HEK293 (cell line): ENCODE results near the gene KATNBL1.

Experiments
- ZNF394 ChIP-seq: fragments of 450-650 bp; formaldehyde crosslinking; IDR thresholded peaks from 2 replicates; pipeline ENCODE4 v1.5.1; 2016; ENCODE audit warnings: missing biosample characterization, missing genetic modification characterization, mild to moderate bottlenecking, moderate library complexity, borderline replicate concordance
- ZNF560 ChIP-seq: fragments of 450-650 bp; formaldehyde crosslinking; IDR thresholded peaks from 2 replicates; pipeline ENCODE4 v1.5.1; 2017; ENCODE audit warnings: missing biosample characterization, missing genetic modification characterization, borderline replicate concordance
- ZNF776 ChIP-seq: fragments of 450-650 bp; formaldehyde crosslinking; IDR thresholded peaks from 2 replicates; pipeline ENCODE4 v1.5.0; 2017; ENCODE audit warnings: missing biosample characterization, missing genetic modification characterization, borderline replicate concordance
- ZNF777 ChIP-seq: fragments of 450-650 bp; formaldehyde crosslinking; IDR thresholded peaks from 2 replicates; pipeline ENCODE4 v1.5.1; 2017; ENCODE audit warnings: missing biosample characterization, missing genetic modification characterization, borderline replicate concordance
- ZNF785 ChIP-seq: fragments of 450-650 bp; formaldehyde crosslinking; IDR thresholded peaks from 2 replicates; pipeline ENCODE4 v1.5.1; 2016; ENCODE audit warnings: missing biosample characterization, missing genetic modification characterization
- ZSCAN30 ChIP-seq: fragments of 450-650 bp; IDR thresholded peaks from 2 replicates; pipeline ENCODE4 v1.5.1; 2018; ENCODE audit warnings: missing biosample characterization, mild to moderate bottlenecking, missing genetic modification characterization, moderate library complexity
- TF ChIP-seq, protein P1 (sequence below): fragments of 450-650 bp; formaldehyde crosslinking; IDR thresholded peaks from 2 replicates; pipeline ENCODE4 v1.5.1; 2016; ENCODE audit warnings: missing biosample characterization, missing genetic modification characterization
- TF ChIP-seq, protein P2 (sequence below): fragments of 450-650 bp; formaldehyde crosslinking; optimal IDR thresholded peaks from 2 replicates; pipeline ENCODE3; 2016; ENCODE audit warnings: missing biosample characterization, mild to moderate bottlenecking, missing genetic modification characterization
- TF ChIP-seq, protein P3 (sequence below): fragments of 450-650 bp; formaldehyde crosslinking; IDR thresholded peaks from 2 replicates; pipeline ENCODE4 v1.5.1; 2016; ENCODE audit warnings: missing biosample characterization, missing genetic modification characterization

DNA sequence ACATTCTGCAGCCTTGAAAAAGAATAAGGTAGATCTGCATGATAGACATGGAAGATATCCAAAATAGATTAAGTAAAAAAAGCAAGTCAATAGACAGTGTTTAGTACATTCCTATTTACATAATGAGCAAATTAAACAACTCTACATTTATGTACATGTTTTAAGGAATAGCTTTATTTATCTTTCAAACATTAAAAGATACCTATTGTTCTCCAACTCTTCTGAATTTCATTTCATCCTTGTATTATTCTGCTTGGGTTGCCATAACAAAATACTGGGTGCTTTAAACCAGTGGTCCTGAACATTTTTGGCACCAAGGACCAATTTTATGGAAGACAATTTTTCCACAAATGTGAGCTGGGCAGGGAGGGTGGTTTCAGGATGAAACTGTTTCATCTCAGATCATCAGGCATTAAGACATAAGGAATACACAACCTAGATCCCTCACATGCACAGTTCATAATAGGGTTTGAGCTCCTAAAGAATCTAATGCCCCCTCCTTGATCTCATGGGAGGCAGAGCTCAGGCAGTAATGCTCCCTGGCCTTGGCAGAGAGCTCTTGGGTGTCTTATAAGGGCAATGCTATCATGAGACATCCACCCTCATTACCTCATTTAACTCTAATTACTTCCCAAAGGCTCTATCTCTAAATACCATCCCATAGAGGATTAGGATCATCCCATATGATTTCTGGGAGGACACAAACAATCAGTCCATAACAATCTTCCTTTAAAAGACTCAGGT lies 6.8 kb upstream of the KATNBL1 start:
- TF ChIP-seq ZNF560 (tag by site-specific recombination), result no peak
- TF ChIP-seq ZSCAN30, result no peak
- TF ChIP-seq, protein P1, sequence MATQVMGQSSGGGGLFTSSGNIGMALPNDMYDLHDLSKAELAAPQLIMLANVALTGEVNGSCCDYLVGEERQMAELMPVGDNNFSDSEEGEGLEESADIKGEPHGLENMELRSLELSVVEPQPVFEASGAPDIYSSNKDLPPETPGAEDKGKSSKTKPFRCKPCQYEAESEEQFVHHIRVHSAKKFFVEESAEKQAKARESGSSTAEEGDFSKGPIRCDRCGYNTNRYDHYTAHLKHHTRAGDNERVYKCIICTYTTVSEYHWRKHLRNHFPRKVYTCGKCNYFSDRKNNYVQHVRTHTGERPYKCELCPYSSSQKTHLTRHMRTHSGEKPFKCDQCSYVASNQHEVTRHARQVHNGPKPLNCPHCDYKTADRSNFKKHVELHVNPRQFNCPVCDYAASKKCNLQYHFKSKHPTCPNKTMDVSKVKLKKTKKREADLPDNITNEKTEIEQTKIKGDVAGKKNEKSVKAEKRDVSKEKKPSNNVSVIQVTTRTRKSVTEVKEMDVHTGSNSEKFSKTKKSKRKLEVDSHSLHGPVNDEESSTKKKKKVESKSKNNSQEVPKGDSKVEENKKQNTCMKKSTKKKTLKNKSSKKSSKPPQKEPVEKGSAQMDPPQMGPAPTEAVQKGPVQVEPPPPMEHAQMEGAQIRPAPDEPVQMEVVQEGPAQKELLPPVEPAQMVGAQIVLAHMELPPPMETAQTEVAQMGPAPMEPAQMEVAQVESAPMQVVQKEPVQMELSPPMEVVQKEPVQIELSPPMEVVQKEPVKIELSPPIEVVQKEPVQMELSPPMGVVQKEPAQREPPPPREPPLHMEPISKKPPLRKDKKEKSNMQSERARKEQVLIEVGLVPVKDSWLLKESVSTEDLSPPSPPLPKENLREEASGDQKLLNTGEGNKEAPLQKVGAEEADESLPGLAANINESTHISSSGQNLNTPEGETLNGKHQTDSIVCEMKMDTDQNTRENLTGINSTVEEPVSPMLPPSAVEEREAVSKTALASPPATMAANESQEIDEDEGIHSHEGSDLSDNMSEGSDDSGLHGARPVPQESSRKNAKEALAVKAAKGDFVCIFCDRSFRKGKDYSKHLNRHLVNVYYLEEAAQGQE (tag by site-specific recombination), result no peak
- no peak for TF ChIP-seq ZNF394
- TF ChIP-seq, protein P2, sequence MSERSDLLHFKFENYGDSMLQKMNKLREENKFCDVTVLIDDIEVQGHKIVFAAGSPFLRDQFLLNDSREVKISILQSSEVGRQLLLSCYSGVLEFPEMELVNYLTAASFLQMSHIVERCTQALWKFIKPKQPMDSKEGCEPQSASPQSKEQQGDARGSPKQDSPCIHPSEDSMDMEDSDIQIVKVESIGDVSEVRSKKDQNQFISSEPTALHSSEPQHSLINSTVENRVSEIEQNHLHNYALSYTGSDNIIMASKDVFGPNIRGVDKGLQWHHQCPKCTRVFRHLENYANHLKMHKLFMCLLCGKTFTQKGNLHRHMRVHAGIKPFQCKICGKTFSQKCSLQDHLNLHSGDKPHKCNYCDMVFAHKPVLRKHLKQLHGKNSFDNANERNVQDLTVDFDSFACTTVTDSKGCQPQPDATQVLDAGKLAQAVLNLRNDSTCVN (tag by site-specific recombination), result no peak
- TF ChIP-seq ZNF777, result no peak
- TF ChIP-seq, protein P3, sequence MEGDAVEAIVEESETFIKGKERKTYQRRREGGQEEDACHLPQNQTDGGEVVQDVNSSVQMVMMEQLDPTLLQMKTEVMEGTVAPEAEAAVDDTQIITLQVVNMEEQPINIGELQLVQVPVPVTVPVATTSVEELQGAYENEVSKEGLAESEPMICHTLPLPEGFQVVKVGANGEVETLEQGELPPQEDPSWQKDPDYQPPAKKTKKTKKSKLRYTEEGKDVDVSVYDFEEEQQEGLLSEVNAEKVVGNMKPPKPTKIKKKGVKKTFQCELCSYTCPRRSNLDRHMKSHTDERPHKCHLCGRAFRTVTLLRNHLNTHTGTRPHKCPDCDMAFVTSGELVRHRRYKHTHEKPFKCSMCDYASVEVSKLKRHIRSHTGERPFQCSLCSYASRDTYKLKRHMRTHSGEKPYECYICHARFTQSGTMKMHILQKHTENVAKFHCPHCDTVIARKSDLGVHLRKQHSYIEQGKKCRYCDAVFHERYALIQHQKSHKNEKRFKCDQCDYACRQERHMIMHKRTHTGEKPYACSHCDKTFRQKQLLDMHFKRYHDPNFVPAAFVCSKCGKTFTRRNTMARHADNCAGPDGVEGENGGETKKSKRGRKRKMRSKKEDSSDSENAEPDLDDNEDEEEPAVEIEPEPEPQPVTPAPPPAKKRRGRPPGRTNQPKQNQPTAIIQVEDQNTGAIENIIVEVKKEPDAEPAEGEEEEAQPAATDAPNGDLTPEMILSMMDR (tag by site-specific recombination), result no peak
- TF ChIP-seq ZNF785, result no peak
- no peak for TF ChIP-seq ZNF776 (tag by site-specific recombination)
